Raji (cell line): ENCODE data around the gene BCAR3.

Experiments used
- POLR2A ChIP-seq: IDR thresholded peaks from 2 replicates; pipeline ENCODE4 v1.6.1; 2011; ENCODE audit warnings: low read depth, low read length, control low read depth; ENCODE audit not compliant: insufficient read depth

The BCAR3 gene

GRCh38 chr1:93681989-93682412 is 364 bp upstream of the BCAR3 start:
- no peak for TF ChIP-seq POLR2A

GRCh38 chr1:93680420-93681100 is 1.1 kb downstream of the BCAR3 start:
- TF ChIP-seq POLR2A: no peak

- TF ChIP-seq POLR2A: no peak
Measured at GRCh38 chr1:93680076-93680419, 1.6 kb downstream of the BCAR3 start.

- TF ChIP-seq POLR2A: no peak
Measured at GRCh38 chr1:93679546-93679945, 2.1 kb downstream of the BCAR3 start.

- TF ChIP-seq POLR2A: no peak
Measured at GRCh38 chr1:93678946-93679480, 2.6 kb downstream of the BCAR3 start.

- no peak for TF ChIP-seq POLR2A
Measured at GRCh38 chr1:93678491-93678890, 3.1 kb downstream of the BCAR3 start.

GRCh38 chr1:93677729-93678128 is 3.9 kb downstream of the BCAR3 start:
- no peak for TF ChIP-seq POLR2A

GRCh38 chr1:93676427-93676826 is 5.2 kb downstream of the BCAR3 start:
- no peak for TF ChIP-seq POLR2A

GRCh38 chr1:93675931-93676330 is 5.7 kb downstream of the BCAR3 start:
- TF ChIP-seq POLR2A: no peak

- no peak for TF ChIP-seq POLR2A
Measured at GRCh38 chr1:93675271-93675670, 6.4 kb downstream of the BCAR3 start.

- TF ChIP-seq POLR2A: no peak
Measured at GRCh38 chr1:93673163-93673829, 8.3 kb downstream of the BCAR3 start.

GRCh38 chr1:93672477-93673162 is 9.0 kb downstream of the BCAR3 start:
- TF ChIP-seq POLR2A: no peak

GRCh38 chr1:93672069-93672468 is 9.6 kb downstream of the BCAR3 start:
- no peak for TF ChIP-seq POLR2A

- TF ChIP-seq POLR2A: no peak
Measured at GRCh38 chr1:93671099-93671621, 10.5 kb downstream of the BCAR3 start.

- TF ChIP-seq POLR2A: no peak
Measured at GRCh38 chr1:93670141-93670540, 11.5 kb downstream of the BCAR3 start.

- TF ChIP-seq POLR2A: no peak
Measured at GRCh38 chr1:93669369-93669768, 12.3 kb downstream of the BCAR3 start.
